ENCODE data around the gene WWC1.

Gene WWC1

DNA sequence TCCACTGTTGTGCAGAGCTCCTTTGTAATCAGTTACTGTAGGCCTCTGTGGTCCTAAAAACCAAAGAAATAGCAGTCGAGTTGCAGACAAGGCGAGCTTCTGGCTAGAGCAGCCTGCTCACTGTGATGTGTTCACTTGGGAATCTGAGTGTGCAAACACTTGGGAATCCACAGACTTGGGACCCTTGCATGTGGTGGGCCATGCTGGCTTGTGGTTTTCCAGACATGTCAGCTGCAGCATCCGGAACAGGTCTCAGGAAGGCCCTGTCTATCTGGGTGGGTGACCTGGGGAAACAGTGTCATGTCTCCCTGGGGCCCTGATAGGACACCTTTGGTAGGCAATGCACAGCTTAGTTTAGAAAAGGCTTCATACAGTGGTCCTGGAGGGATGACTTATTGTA, 66.4 kb downstream of the WWC1 start:
- Histone ChIP-seq H3K4me1 (ENCODE audit: control insufficient read depth in 1 of 2, insufficient read depth in 2 of 2, low read length in 2 of 2) (no peaks in the 10 kb centered on the region), H3K9me3 (ENCODE audit: control insufficient read depth in 1 of 2, low read length in 2 of 2) (no peaks in the 10 kb centered on the region), H3K27me3 (ENCODE audit: low read depth, low read length) (no peaks in the 10 kb centered on the region), H3K4me3 (ENCODE audit: low read depth in 1 of 2, low read length in 2 of 2) (no peak overlapping the region), H3K36me3 (ENCODE audit: control insufficient read depth in 1 of 2, insufficient read depth in 2 of 2, low read length in 2 of 2) (no peaks in the 10 kb centered on the region), H3K27ac (ENCODE audit: low read length) (no peak overlapping the region)

DNA sequence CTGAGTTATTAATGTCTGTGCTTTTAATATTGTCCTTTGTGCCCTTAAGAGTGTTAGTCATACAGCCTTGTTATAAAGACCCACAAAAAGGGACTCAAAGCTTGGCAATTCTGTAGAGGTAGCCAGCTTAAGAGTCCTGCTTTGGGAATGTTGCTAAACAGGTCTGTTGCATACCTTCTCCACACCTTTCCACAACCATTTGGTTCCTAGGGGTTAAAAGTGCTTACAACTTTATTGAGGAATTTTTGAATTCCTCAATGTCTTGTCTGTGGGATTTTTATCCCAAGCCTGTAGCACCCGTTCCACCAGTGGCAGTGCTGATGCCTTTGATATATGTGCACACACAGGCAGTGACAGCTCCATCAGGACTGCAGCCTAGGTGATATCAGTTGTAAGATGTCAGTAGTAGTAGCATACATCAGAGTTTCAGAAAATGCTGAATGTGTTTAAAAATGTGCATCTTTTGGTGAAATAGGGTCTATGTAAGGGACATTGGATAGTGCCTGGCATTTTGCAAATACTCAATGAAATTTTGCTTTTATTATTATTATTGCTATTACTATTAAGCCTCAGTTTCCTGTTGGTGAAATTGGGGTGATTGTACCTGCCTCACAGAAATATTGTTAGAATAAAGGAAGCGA, 68.5 kb downstream of the WWC1 start:
- H3K4me1 ChIP-seq (ENCODE audit: control insufficient read depth in 1 of 2, insufficient read depth in 2 of 2, low read length in 2 of 2) = peaks cover 0 to under 1% of the 10 kb centered on the region in 2 donors
- H3K36me3 ChIP-seq (ENCODE audit: control insufficient read depth in 1 of 2, insufficient read depth in 2 of 2, low read length in 2 of 2) = no peaks in the 10 kb centered on the region
- no peak overlapping the region for H3K27ac ChIP-seq (ENCODE audit: low read length)
- H3K27me3 ChIP-seq (ENCODE audit: low read depth, low read length) = no peaks in the 10 kb centered on the region
- H3K4me3 ChIP-seq (ENCODE audit: low read depth in 1 of 2, low read length in 2 of 2) = no peak overlapping the region
- no peaks in the 10 kb centered on the region for H3K9me3 ChIP-seq (ENCODE audit: control insufficient read depth in 1 of 2, low read length in 2 of 2)

DNA sequence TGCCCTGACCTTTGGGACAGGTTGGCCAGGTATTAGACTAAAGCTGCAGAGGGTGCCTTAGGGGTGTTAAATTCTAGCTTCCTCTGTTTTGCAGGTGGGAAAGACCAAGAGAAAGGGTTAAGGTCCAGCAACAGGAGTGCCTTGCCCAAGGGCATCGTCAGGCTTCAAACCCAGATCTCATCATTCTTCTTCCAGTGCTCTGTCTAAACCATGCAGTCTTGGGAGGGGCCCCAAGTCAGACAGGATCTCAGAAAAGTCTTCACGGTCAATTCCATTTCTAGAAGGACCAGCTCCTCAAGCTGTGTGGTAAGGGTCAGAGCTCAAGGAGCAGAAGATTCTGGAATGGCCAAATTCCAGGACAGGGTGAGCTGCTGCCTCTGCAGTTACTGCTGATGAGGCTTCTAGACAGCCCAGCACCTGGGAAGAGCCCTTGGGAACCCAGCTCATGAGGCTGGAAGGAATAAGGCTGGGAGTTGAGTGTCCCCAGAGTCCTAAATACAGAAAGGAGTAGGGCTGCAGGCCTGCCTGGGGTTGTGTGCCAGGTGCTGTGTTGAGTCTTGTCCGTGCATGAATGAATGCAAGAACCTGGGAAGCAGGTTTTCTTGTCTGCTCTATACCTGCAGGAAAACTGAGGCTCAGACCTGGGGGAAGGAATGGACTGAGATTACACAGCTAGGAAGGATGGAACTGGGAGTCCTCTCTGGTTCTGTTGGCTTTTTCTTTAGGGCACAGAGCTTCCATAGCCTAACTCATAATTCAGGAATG, 69.3 kb downstream of the WWC1 start:
- Histone ChIP-seq H3K27me3 (ENCODE audit: low read depth, low read length) (no peaks in the 10 kb centered on the region), H3K9me3 (ENCODE audit: control insufficient read depth in 1 of 2, low read length in 2 of 2) (no peaks in the 10 kb centered on the region), H3K27ac (ENCODE audit: low read length) (no peak overlapping the region), H3K36me3 (ENCODE audit: control insufficient read depth in 1 of 2, insufficient read depth in 2 of 2, low read length in 2 of 2) (no peaks in the 10 kb centered on the region), H3K4me1 (ENCODE audit: control insufficient read depth in 1 of 2, insufficient read depth in 2 of 2, low read length in 2 of 2) (peaks cover 0 to 5% of the 10 kb centered on the region in 2 donors), H3K4me3 (ENCODE audit: low read depth in 1 of 2, low read length in 2 of 2) (no peak overlapping the region)

DNA sequence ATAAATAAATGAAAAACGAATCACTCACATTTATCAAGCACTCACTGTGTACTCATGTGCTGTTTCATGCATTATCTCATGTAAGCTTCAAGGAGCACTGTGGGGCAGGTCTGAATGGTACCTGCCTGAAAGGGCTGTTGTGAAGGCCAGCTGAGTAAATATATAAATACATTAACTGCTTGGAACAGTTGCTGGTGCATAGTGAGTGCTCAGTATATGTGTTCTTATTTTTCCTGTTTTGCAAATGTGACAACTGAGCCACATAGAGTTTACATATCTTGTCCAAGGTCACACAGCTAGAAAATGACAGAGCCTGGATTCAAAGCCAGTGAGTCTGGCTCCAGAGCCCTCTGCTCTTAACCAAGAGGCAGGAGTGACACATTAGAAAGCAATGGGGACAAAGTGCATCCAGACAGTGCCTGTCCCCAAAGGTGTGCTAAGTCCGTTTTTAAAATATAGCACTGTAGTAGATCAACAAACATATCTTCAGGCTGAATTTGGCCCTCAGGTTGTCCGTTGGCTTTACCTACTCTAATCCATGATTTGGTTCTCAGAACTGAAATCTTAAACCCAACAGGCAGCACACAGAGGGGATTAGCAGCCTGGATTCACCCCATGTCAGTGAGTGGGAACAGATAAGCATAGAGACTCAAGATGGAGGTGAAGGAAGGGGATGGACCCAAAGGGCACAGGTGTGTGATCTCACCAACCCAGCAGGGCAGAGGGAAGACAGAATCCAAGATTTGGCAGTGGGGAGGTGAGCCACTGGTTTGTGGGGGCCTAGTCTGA, 70.8 kb downstream of the WWC1 start:
- Histone ChIP-seq H3K36me3 (ENCODE audit: control insufficient read depth in 1 of 2, insufficient read depth in 2 of 2, low read length in 2 of 2) (no peaks in the 10 kb centered on the region), H3K4me1 (ENCODE audit: control insufficient read depth in 1 of 2, insufficient read depth in 2 of 2, low read length in 2 of 2) (peaks cover 0 to 5% of the 10 kb centered on the region in 2 donors), H3K27me3 (ENCODE audit: low read depth, low read length) (no peaks in the 10 kb centered on the region), H3K9me3 (ENCODE audit: control insufficient read depth in 1 of 2, low read length in 2 of 2) (no peaks in the 10 kb centered on the region), H3K27ac (ENCODE audit: low read length) (no peak overlapping the region), H3K4me3 (ENCODE audit: low read depth in 1 of 2, low read length in 2 of 2) (no peak overlapping the region)

DNA sequence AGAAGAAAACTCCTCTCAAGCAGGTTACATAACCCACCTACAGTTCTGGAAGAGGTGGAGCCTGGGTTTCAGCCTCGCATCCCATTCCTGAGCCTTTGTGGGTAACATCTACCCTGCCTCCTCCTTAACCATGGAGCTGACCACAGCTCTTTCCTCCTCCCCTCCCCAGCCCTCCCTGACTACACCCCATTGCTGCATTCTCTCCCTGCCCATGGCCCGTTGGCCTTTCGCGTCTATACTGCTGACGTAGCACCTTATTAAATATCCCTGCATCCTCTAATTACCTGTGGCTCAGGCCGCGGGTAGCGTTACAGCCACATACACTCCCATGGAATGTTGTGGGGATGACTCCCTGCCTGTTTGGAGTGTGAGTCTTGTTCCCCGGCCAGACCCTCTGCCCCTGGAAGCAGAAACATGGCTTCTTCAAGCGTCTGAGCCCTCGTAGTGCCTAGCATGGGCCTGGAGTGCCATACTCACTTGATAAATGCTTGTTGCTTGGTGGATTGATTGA, 72.8 kb downstream of the WWC1 start:
- H3K27me3 ChIP-seq (ENCODE audit: low read depth, low read length) = no peaks in the 10 kb centered on the region
- no peaks in the 10 kb centered on the region for H3K36me3 ChIP-seq (ENCODE audit: control insufficient read depth in 1 of 2, insufficient read depth in 2 of 2, low read length in 2 of 2)
- no peaks in the 10 kb centered on the region for H3K9me3 ChIP-seq (ENCODE audit: control insufficient read depth in 1 of 2, low read length in 2 of 2)
- no peak overlapping the region for H3K4me3 ChIP-seq (ENCODE audit: low read depth in 1 of 2, low read length in 2 of 2)
- peaks cover 0 to 5% of the 10 kb centered on the region in 2 donors for H3K4me1 ChIP-seq (ENCODE audit: control insufficient read depth in 1 of 2, insufficient read depth in 2 of 2, low read length in 2 of 2)
- no peak overlapping the region for H3K27ac ChIP-seq (ENCODE audit: low read length)

DNA sequence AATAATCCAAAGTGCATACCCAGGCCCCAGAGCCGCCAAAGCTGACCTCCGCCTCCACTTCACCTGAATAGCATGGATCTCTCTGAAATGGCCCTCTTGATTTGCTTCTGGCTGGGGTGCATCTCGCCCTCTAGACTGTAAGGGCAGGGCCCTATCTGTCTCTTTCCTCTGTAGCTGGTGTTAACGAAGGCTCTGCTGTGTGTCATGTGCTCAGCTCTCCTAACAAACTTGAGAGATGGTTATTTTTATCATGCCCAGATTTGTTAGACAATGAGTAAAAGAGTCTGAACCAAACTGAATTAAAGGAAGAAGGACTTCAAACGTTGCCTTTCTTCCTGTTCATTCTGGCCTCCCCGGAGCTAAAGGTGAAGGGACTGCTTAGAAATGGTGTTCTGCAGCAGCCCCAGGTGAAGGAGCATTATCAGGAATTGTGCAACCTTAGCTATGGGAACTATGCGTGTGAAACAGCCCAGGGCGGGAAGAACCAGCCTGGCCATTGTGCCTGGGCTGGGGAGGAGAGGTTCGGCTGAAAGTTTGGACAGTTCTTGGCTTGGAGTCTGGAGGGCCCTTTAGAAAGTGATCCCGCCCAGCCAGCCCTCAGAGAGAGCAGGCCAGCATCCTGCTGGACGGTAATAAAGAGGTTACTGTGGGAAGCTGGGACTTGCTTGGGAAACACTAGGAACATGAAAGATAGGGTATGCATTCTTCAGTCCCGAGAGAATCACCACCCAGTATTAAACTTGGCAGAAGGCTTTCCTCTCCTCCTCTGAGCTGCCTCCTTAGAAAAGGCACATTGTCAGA, 73.5 kb downstream of the WWC1 start:
- no peaks in the 10 kb centered on the region for H3K36me3 ChIP-seq (ENCODE audit: control insufficient read depth in 1 of 2, insufficient read depth in 2 of 2, low read length in 2 of 2)
- no peak overlapping the region for H3K4me3 ChIP-seq (ENCODE audit: low read depth in 1 of 2, low read length in 2 of 2)
- H3K4me1 ChIP-seq (ENCODE audit: control insufficient read depth in 1 of 2, insufficient read depth in 2 of 2, low read length in 2 of 2) = peaks cover 0 to 5% of the 10 kb centered on the region in 2 donors
- H3K27ac ChIP-seq (ENCODE audit: low read length) = no peak overlapping the region
- no peaks in the 10 kb centered on the region for H3K9me3 ChIP-seq (ENCODE audit: control insufficient read depth in 1 of 2, low read length in 2 of 2)
- no peaks in the 10 kb centered on the region for H3K27me3 ChIP-seq (ENCODE audit: low read depth, low read length)

DNA sequence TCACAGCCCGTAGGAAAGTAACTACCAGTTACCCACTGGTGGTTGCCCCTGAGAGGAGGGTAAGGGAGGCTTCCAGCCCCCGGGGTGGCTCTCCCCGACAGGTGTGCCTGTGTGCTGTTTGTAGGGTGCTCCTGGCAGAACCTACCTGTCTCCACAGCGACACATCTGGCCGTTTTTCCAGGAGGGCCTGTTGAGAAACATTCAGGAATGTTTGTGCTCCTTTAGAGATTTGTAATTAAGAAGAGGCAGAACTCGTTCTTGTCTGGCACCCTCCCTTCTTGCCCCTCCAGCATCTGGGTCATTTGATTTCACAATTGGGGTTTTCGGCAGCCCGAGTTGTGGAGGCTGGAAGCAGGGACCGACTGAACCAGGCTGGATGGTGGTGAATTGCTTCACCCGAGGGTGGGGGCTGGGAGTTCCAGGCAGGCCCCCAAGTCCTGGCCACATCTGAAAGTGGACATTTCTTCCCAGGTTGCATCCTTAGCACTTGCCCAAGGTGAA, 74.2 kb downstream of the WWC1 start:
- H3K27ac ChIP-seq (ENCODE audit: low read length) = no peak overlapping the region
- peaks cover 0 to 5% of the 10 kb centered on the region in 2 donors for H3K4me1 ChIP-seq (ENCODE audit: control insufficient read depth in 1 of 2, insufficient read depth in 2 of 2, low read length in 2 of 2)
- no peaks in the 10 kb centered on the region for H3K36me3 ChIP-seq (ENCODE audit: control insufficient read depth in 1 of 2, insufficient read depth in 2 of 2, low read length in 2 of 2)
- no peaks in the 10 kb centered on the region for H3K27me3 ChIP-seq (ENCODE audit: low read depth, low read length)
- no peaks in the 10 kb centered on the region for H3K9me3 ChIP-seq (ENCODE audit: control insufficient read depth in 1 of 2, low read length in 2 of 2)
- H3K4me3 ChIP-seq (ENCODE audit: low read depth in 1 of 2, low read length in 2 of 2) = no peak overlapping the region

DNA sequence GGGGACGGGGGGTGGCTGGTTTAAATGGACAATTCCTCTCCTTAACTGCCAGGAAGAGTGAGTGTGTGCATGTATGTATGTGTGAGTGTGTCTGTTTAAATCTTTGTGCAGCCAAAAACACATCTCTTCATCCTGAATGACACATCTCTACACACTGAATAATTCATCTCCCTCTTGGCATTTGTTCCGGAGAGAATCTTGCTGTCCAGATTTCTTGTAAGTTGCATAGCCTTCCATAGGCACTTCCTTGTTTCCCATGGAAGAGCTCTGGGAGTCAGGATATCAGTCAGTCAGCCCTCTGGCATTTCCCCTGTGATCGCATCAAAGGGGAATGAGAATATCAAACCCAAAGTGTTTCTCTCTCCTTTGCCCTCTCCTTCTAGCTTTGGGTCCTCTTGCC, 74.7 kb downstream of the WWC1 start:
- no peak overlapping the region for H3K27ac ChIP-seq (ENCODE audit: low read length)
- no peaks in the 10 kb centered on the region for H3K36me3 ChIP-seq (ENCODE audit: control insufficient read depth in 1 of 2, insufficient read depth in 2 of 2, low read length in 2 of 2)
- peaks cover 0 to 5% of the 10 kb centered on the region in 2 donors for H3K4me1 ChIP-seq (ENCODE audit: control insufficient read depth in 1 of 2, insufficient read depth in 2 of 2, low read length in 2 of 2)
- H3K9me3 ChIP-seq (ENCODE audit: control insufficient read depth in 1 of 2, low read length in 2 of 2) = no peaks in the 10 kb centered on the region
- no peak overlapping the region for H3K4me3 ChIP-seq (ENCODE audit: low read depth in 1 of 2, low read length in 2 of 2)
- no peaks in the 10 kb centered on the region for H3K27me3 ChIP-seq (ENCODE audit: low read depth, low read length)

DNA sequence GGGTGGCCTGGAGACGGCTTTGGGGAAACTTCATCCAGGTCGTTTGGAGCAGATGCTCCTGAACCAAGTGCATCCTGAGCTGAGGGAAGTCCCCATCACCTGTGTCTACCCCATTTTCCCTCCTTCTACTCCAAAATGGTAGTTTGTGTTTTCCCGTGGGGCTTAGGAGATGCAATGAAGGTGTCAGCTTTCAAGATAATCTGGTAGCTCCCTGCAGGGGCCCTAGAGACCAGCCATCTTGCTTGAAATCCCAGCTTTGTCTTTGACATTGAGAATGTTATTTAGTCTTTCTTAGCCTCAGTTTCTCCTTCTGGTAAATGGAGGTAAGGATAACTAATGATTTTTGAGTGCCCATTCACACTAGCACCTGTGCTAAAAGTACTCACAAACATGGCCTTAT, 77.4 kb downstream of the WWC1 start:
- Histone ChIP-seq H3K27ac (ENCODE audit: low read length) (no peak overlapping the region), H3K36me3 (ENCODE audit: control insufficient read depth in 1 of 2, insufficient read depth in 2 of 2, low read length in 2 of 2) (no peaks in the 10 kb centered on the region), H3K27me3 (ENCODE audit: low read depth, low read length) (no peaks in the 10 kb centered on the region), H3K9me3 (ENCODE audit: control insufficient read depth in 1 of 2, low read length in 2 of 2) (no peaks in the 10 kb centered on the region), H3K4me3 (ENCODE audit: low read depth in 1 of 2, low read length in 2 of 2) (no peak overlapping the region), H3K4me1 (ENCODE audit: control insufficient read depth in 1 of 2, insufficient read depth in 2 of 2, low read length in 2 of 2) (peaks cover 0 to 5% of the 10 kb centered on the region in 2 donors)

DNA sequence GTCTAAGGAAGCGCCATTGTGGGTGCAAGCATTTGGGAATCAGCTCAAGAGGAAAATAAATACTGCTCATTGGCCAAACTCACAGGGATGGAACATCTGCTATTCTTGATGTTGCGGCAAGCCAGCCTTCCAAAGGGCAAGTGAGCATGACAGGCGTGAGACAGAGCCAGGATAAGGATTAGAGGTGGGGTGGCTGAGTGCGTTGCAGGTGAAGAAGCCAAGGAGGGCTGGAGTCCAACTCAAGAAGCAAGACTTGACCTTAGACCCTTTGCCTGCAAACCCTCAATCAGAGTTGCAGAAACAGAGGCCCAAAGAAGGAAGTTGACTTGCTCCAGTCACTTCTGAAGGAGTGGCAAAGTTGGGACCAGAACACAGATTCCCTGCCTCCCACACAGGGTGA, 79.4 kb downstream of the WWC1 start:
- Histone ChIP-seq H3K27ac (ENCODE audit: low read length) (no peak overlapping the region), H3K4me1 (ENCODE audit: control insufficient read depth in 1 of 2, insufficient read depth in 2 of 2, low read length in 2 of 2) (no peaks in the 10 kb centered on the region)

More for the DNA sequence above, 79.4 kb downstream of the WWC1 start:
- H3K27me3 ChIP-seq (ENCODE audit: low read depth, low read length) = no peaks in the 10 kb centered on the region
- H3K36me3 ChIP-seq (ENCODE audit: control insufficient read depth in 1 of 2, insufficient read depth in 2 of 2, low read length in 2 of 2) = no peaks in the 10 kb centered on the region
- no peaks in the 10 kb centered on the region for H3K9me3 ChIP-seq (ENCODE audit: control insufficient read depth in 1 of 2, low read length in 2 of 2)
- no peak overlapping the region for H3K4me3 ChIP-seq (ENCODE audit: low read depth in 1 of 2, low read length in 2 of 2)
